ENCODE measurements around the gene RANGRF.

RANGRF gene

DNA sequence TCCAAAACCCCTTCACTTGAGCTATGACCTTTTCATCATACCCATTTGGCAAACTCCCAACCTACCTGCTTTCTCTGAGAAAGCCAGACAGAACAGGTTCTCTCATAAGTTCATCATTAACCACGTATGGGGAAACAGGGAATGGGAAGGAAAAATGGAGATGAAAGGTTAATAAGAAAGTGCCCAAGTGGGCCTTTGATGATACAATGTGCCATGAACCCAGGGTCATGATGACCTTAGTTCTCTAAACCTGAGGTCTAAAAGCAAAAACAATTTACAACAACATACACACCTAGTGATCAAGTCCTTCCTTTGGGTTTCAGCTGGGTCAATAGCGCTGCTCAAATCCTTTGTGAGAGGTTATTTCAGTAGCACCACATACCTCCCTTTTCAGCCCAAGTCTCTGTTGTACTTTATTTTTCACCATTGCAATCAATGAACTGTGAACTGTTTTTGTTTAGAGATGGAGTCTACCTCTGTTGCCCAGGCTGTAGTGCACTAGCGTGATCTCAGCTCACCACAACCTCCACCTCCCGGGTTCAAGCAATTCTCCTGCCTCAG, 14.5 kb upstream of the RANGRF start:
- DNase-seq (ENCODE audit: insufficient read length, low spot score) (no peak), FAIRE-seq (peak; percentile 11)

DNA sequence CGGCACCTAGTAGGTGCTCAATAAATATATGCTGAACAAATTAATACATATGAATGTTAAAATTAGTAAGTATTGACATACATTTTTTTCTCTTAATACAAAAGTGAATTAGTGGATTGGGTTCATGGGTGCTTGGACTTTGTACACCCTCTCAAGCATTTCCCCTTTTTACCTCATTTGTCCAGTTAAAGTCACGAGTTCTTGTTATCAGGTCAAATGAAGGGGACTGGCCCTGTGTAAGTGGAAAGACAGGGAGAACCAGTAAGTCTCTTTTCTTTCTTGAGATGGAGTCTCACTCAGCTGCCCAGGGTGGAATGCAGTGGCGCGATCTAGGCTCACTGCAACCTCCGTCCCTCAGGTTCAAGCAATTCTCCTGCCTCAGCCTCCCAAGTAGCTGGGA, 13.7 kb upstream of the RANGRF start:
- no peak for DNase-seq (ENCODE audit: insufficient read length, low spot score)
- no peak for FAIRE-seq

DNA sequence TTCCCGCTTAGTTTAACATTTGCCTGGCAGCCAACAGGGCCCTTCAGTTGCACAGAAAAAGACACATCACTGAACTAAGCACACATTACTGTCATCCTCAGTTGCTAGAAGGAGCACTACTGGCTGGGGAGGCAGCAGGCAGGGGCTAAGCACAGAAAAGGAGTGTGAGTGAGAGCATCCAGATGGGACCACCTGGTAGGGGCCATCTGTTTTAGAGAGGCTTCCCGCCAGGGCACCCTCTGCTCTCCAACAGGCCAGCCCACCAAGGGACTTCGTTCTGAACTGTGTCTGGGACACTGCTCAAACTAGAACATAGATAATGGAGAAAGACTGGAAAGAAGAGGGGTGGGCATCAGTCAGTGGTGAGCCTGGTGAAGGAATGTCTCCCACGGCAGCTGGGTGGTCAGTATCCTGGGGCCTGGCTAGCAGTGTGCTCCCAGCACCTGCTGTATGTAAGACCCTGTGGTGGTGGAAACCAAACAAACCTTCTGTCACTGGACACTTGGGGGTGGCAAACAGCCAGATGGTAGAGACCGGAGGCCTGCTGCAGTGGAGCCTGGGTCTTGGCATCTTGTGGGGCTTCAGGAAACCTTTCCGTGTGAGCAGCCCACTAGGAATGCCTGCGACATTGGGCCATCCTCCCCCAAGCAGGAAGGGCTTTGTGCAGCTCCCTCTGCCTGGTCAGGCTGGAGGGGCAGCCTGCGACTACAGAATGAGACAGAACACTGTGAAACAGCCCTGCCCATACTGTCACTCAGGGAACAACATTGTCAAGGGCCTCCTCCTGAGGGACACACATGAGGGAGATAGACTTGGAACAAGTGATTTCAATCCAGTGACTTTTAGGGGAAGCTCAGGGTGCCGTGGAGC, 12.8 kb upstream of the RANGRF start:
- FAIRE-seq (no peak), DNase-seq (ENCODE audit: insufficient read length, low spot score) (no peak)

DNA sequence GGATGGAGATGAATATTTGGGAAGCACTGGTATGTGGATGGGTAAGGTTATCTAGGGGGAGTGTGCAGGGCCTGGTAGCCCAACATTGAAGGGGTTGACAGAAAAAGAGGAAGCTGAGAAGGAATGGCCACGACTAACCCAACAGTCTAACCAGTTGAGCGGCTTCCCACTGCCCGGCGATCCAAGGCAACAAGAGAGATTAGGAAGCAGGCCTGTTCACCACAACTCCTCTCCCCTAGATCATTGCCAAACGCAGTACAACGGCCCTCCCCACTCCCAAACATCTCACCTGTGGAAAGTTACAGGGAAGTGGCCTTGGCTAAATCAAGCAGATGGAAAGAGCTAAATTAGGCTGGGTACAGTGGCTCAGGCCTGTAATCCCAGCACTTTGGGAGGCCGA, 11.2 kb upstream of the RANGRF start:
- DNase-seq (ENCODE audit: insufficient read length, low spot score) (no peak), FAIRE-seq (no peak)

DNA sequence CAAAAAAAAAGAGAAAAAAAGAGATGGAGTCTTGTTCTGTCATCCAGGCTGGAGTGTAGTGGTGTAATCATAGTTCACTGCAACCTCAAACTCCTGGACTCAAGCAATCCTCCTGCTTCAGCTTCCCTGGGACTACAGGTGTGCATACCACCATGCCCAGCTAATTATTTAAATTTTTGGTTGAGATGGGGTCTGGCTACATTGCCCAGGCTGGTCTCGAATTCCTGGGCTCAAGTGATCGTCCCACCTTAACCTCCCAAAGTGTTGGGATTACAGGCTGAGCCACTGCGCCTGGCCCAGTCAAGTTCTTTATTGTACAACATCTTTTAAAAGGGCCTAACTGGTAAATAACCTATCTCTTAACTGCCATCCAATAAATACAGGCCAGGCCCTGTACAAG, 6.1 kb upstream of the RANGRF start:
- FAIRE-seq (no peak), DNase-seq (ENCODE audit: insufficient read length, low spot score) (no peak)

DNA sequence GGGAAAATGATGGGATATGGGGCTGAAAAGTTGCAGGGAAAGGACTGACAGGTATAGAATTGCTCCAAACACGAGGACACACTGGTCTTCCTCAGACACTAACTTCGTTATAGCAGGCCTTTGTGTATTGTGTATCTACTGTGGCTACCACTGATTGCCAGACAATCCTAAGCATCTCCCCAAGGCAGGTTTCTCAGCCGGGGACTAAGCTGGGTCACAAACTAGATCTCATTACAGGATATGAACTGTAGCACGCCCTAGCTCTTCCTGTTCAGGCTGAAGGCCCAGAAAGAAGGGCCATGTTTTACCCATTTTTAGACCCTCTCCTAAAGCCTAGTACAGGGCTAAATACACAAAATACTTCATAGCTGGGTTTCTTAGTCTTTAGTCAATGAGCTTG, 5.1 kb upstream of the RANGRF start:
- FAIRE-seq, result no peak

DNA sequence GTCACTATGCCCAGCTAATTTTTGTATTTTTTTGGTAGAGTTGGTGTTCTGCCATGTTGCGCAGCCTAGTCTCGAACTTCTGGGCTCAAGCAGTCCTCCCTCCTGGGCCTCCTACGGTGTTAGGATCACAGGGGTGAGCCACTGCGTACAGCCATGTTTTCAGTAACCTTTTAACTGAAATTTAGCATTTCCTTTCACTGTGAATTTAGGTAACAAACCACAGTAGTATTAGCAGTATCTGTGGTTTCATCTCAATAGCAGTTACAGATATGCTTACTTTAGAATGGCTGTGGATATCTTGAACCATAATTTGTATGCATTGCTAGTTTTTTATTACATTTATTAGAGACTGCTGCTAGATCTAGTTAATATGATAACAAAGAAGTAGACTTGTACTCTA, 4.3 kb upstream of the RANGRF start:
- FAIRE-seq, result no peak
- no peak for DNase-seq (ENCODE audit: insufficient read length, low spot score)

More for the DNA sequence above, 5.1 kb upstream of the RANGRF start:
- DNase-seq (ENCODE audit: insufficient read length, low spot score), result no peak

DNA sequence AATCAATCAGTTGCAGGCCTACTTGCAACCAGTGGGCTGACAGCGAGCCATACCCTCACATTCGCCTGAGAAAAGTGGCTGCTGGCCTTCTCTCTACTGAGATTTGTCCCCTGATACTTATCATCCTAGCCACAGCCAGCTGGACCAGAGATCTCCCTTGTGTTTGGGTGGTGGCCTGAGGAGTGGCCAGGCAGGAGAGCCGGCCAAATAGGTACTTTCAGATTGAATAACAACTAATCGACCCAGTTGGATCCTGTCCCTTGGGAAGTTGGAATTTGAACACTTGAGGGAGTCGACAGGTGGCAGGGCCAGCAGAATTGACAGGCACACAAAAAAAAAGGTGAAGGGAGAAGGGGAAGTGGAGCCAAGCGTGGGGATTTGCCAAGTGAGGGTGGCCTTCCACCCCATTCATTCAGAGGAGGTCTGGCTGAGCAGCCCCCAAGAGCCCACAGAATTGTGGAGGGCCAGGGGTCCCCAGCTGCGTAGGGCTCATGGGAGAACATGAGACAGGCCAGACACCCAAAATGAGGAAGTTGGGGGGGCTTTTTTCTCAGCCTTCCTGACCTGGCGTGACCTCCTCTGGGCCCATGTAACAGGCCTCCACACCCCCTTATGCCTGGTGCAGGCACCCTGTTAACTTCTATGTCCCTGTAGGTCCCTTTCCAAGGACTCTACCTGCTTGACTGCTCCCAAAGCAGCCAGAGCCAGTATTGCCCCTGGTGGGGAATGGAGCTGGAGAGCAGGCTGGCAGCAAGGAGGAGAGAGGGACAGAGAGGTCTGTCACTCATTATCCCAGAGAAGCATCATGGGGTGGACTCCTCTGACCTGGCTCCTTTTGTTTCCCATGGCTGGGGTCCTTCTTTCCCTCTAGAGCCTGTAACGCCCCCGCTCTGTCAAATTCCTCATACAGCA, 2.9 kb upstream of the RANGRF start:
- FAIRE-seq, result no peak
- DNase-seq (ENCODE audit: insufficient read length, low spot score), result no peak

DNA sequence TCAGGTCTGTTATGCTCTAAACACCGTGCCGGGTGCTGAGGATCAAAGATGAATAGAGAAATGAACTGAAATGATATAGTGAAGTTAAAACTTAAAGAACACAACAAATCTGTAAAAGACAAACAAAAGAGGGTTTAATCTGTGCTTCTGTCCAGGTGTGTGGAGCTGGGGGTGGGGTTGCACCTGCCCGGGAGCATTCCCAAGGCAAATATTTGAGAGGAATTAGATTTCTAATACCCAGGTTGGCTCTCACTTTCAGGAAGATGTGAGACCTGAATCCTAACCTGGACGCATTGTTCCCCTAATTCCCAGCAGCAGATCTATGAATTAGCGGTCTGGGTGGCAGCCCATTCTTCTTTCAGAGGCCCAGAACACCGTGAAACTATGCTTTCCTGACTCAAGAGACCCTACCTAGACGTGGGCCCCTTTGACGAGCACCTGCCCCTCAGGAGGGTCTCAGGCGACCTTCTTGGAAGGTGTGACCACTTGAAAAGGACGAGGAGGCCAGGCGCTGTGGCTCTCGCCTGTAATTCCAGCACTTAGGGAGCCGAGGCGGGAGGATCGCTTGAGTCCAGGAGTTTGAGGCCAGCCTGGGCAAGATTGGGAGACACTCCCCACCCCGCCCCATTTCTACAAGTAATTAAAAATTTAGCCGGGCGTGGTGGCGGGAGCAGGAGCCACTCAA, 677 bp upstream of the RANGRF start:
- FAIRE-seq (no peak), DNase-seq (ENCODE audit: insufficient read length, low spot score) (no peak)

DNA sequence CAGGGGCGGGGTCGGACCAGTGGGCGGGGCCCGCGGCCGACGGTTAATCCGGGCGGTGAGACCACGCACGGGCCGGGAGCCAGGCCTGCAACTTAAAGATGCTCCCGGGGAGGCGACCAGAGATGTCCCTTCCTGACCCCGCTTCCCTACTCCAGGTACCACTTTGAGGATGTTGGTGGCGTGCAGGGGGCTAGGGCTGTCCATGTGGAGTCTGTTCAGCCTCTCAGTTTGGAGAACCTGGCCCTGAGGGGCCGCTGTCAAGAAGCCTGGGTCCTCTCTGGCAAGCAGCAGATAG, 580 bp downstream of the RANGRF start:
- DNase-seq (ENCODE audit: insufficient read length, low spot score) (no peak), FAIRE-seq (no peak)

DNA sequence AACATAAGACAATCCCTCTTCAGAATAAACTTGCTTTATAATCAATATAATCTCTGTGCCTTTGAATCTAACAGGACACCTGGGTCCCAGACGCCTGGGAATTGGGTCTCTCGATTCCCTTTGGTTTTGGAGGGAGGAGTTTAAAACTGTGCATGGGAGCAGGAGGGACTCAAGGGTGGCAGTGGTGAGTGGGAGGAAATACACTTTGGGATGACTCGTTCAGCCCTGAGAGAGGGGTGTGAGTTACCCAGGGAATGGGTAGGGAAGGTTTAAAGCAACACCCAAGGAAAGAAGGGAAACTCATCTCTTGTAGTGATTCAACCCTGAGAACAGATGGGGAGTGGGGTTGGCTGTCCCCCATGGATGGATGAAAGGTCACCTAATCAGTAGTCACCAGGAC, 1.6 kb downstream of the RANGRF start:
- DNase-seq (ENCODE audit: insufficient read length, low spot score), result no peak
- no peak for FAIRE-seq

DNA sequence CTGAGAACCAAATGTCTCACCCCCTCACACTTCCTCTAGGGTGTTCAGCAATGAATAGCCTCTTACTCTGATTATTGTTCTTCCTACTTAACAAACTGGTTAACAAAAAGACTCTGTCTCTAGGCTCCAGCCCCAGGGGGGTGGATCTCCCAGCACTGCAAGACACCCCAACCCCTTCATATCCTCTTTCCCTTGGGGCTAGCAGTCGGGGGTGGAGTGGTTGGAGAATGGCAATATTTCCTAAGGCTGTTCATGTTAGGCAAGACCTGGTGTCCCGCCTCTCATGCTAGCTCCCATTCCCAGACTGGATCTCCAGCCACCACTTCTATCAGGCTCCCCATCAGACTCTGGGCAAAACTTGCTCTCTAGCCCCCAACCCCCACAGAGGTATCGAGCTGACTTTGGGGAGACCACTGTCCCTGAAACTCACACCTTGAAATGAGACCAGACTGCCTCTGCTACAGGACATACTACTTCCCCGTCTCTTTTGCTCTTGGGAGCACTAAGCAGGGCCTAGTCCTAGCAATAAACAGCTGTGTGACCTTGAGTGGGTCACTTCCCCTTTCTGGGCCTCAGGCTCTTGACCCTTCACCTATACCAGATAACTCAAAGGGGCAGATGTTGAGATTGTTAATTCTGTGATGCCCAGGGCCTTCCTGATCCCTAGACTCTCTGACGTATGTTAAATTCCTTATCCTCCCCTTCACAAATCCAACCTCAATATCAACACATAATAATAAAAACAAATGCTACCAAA, 4.3 kb downstream of the RANGRF start:
- no peak for DNase-seq (ENCODE audit: insufficient read length, low spot score)
- peak; percentile 76 for FAIRE-seq

DNA sequence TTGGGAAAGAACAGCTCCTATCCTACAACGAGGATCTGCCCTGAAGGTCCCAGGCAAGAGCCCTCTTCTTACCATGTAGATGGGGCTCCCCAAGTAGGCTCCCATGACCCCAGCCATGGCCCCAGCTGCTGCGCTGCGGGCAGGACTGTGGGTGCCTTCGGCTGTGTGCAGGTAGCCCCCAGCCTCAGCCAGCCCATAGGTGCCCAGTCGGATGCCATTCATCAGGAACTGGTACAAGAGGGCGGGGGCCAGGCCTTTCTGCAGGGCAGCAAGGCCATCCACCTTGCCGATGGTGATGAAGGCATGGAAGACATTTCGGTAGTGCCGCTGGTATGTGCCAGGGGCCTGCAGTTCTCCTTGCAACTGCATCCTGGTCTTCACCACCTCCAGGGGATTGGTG, 5.9 kb downstream of the RANGRF start:
- DNase-seq (ENCODE audit: insufficient read length, low spot score) (no peak), FAIRE-seq (no peak)

DNA sequence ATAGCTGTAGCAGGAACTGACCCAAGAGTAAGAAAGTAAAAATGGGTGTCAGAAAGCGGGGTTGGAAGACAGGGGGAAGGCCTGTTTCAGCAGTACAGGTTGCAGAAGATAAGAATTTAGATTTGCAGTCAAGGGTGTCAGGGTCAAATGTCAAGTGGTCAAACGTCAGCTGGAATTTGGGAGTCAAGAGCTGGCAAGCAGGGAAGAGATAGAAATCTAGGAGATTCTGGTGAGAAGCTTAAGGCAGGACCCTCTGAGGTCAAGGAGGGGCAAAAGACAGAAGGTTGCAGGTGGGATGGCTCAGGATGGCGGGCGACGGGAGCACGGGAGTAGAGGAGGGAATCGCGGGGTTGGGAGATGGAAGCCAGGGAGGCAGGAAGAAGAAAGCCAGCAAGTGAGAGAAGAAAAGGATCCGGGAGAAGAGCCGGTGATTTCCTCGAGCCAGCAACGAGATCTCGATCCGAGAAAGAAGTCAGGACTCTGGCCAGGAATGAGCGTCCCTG, 6.4 kb downstream of the RANGRF start:
- DNase-seq (ENCODE audit: insufficient read length, low spot score), result no peak
- FAIRE-seq, result no peak

DNA sequence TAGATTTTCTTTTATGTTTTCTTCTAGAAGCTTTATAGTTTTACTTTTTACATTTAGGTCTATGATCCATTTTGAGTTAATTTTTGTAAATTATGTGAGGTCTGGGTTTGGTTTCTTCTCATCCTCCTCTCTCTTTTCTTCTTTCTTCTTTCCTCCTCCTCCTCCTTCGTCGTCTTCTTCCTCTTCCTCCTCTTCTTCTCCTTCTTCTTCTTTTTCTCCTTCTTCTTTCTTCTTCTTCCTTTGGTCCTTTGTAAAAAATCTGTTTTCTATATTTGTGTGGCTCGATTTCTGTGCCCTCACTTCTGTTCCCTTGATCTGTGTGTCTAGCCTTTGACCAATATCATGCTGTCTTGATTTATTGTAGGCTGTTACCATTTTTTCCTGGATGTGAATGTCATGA, 11.8 kb downstream of the RANGRF start:
- no peak for FAIRE-seq
- no peak for DNase-seq (ENCODE audit: insufficient read length, low spot score)

DNA sequence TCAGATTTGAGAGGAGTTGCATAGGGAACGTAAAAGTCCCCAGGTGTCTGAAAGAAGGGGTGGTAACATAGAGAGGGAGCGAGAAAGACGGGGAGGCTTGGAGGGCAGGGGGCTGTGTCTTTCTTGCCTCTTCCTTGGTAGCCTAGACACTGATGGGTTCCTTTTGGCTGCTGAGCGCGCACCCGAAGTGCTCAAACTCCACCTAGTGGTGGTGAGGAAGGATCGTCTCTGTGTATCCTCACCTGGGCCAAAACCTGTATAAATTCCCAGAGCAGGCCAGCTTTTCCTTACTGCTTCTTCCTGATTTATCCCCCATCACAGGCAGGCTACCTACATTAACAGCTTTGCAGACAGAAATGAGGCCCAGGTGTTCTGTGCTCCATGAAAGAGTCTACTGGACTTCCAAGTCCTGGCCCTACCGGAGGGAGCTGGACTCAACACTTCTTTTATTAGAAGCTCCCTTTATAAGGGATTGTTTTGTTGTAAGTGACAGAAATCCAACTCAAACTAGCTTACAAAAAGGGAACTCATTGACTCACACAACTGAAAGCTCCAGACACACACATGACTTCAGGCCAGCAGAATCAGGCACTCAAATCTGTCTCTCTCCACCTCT, 12.3 kb downstream of the RANGRF start:
- FAIRE-seq (peak; percentile 95), DNase-seq (ENCODE audit: insufficient read length, low spot score) (peak; percentile 77)

DNA sequence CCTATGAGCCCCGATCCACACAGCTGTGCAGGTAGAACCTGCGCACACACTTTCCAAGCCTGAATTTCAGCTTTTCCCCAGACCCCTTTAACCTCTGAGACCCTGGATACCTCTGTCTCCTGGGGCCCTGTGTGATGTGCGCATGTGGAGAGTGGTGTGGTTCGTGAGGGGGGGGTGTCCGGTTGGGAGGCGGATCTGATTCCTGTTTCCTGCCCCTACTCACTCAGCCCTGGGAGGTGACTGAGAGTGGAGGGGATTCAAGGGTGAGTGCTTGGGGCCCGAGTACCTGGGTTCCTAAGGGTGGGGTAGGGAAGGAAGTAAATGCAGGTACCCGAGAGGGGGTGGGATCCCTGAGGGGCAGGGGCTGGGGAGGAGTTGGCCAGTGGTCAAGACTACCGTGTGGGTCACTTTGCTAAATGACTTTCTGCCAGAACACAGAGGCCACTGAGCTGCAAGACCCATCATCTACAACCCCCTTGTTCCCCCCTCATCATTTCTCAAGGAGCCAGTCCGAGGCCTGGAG, 22.2 kb downstream of the RANGRF start:
- FAIRE-seq, result no peak

DNA sequence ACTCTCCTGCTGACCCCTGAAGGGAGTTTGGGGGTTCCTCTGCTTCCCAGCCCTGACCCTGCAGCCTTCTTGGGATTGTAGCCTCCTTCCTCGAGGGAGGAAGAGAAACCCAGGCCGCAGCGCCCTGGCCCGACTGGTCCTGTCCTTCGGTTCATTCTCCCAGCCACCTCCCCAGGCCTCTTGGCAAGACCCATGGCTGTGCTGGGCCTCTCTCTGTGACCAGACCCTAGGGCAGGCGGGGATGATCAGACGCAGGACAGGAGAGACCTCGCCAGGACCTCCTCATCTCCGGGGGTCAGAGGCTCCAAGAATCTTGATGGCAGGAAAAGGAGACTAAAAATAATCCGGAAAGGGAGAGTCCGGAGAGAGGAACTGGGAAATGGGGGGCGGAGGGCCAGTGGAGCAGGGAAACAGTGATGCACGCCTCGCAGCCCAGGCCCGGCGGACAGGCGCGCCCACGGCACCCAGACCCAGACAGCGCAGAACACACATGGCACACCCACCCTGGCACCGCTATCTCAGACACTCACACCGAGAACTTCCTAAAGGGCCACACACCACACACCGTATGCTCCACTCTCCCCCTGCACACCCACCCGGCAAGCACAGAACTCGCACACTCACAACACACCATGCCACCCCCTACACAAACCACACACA, 22.8 kb downstream of the RANGRF start:
- no peak for DNase-seq (ENCODE audit: insufficient read length, low spot score)
- FAIRE-seq, result no peak

More for the DNA sequence above, 22.2 kb downstream of the RANGRF start:
- no peak for DNase-seq (ENCODE audit: insufficient read length, low spot score)

DNA sequence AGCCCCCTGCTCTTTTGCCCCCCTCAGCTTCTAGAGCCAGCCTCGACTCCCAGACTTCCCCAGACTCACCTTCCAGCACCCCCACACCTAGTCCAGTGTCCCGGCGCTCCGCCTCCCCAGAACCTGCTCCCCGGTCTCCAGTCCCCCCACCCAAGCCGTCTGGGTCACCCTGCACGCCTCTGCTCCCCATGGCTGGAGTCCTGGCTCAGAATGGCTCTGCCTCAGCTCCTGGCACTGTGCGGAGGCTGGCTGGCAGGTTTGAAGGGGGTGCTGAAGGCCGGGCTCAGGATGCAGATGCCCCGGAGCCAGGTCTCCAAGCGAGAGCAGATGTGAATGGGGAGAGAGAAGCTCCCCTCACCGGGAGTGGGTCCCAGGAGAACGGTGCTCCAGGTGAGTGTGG, 23.8 kb downstream of the RANGRF start:
- no peak for DNase-seq (ENCODE audit: insufficient read length, low spot score)
- FAIRE-seq, result no peak
